ENCODE measurements around the gene TRIML1. TPM values are rescaled to one million over a fixed set of nuclear protein-coding genes. Genes with fewer than 3 reads are reported as not detected.
A peak's percentile ranks its signal among the peaks of the same experiment; 100 is the strongest.

The TRIML1 gene
- total and polyA plus RNA-seq, 2 experiments from 2014 or later, result not detected

GRCh38 chr4:188196134-188196735 is 57.0 kb downstream of the TRIML1 start:
- H3K36me3 ChIP-seq (replicated peaks; ENCODE audit: insufficient read depth, low read depth), result no peaks in the 10 kb centered on the region
- peak overlapping the region; percentile 69 for H3K4me2 ChIP-seq

More at GRCh38 chr4:188196134-188196735, 57.0 kb downstream of the TRIML1 start:
- Histone ChIP-seq H3K4me1 (ENCODE audit: insufficient read depth) (peaks cover 9% of the 10 kb centered on the region), H3K9me3 (ENCODE audit: low read depth) (no peaks in the 10 kb centered on the region), H3K79me2 (no peaks in the 10 kb centered on the region), H4K20me1 (ENCODE audit: insufficient read depth, poor library complexity, severe bottlenecking) (no peaks in the 10 kb centered on the region), H2AFZ (peak overlapping the region; percentile 60), H3K4me3 (no peak overlapping the region), H3K27me3 (no peaks in the 10 kb centered on the region), H3K9me2 (replicated peaks; ENCODE audit: insufficient read depth) (no peaks in the 10 kb centered on the region), H3K27ac (no peak overlapping the region)
- DNase-seq (ENCODE audit: low spot score), result peak; percentile 38
- TF ChIP-seq EZH2phosphoT487 (IDR thresholded peaks at IDR 0.05; ENCODE audit: low read depth, severe bottlenecking, unreplicated experiment) (no peak), EZH2 (IDR thresholded peaks at IDR 0.05; ENCODE audit: borderline replicate concordance) (no peak), CTCF (IDR thresholded peaks at IDR 0.05; ENCODE audit: poor library complexity) (no peak)
- WGBS (ENCODE audit: low lambda C conversion rate, missing lambda C conversion rate), result 16% methylated on average over 13 of the region's 13 CpGs

Small RNA genes within 50 kb of the gene (small RNA-seq; reads per million reads assigned to genes)
- not detected for gene RNU6-173P

Other genes starting within 250 kb of the TRIML1 start
- gene ZFP42, start 143.7 kb upstream of the TRIML1 start, total RNA-seq, result 4.5 and 7.1 TPM in 2 replicates
- 4.4 and 10.1 TPM in 2 replicates for gene ZFP42, start 143.7 kb upstream of the TRIML1 start, polyA plus RNA-seq
- 0.23 TPM in 1 of 2 replicates, not detected in the other for gene TRIML2, start 29.8 kb upstream of the TRIML1 start, total RNA-seq
- 0.96 TPM in 1 of 2 replicates, not detected in the other for gene TRIML2, start 29.8 kb upstream of the TRIML1 start, polyA plus RNA-seq

All from hepatocyte (in vitro differentiated cells).